Keratinocyte (primary cell): ENCODE measurements around the gene CSMD2. TPM values are rescaled to one million over a fixed set of nuclear protein-coding genes. Genes with fewer than 3 reads are reported as not detected.

Source experiments
- DNase-seq: peaks from one replicate; pipeline ENCODE4 v3.0.0-alpha.2; 2011; ENCODE audit warnings: low read depth, missing footprints, low spot score
- FAIRE-seq: peaks from 2 replicates; lab custom pipeline; 2011; peaks lifted over from hg19 to GRCh38; lab: Jason Lieb, UNC
- H2AFZ ChIP-seq: 2 replicates; pipeline ENCODE4 v1.6.0; 2012; ENCODE audit warnings: low read length, control low read depth, inconsistent platforms; ENCODE audit not compliant: control insufficient read depth
- H3K27ac ChIP-seq: 2 replicates; pipeline ENCODE4 v1.5.1; 2011; ENCODE audit warnings: low read length; ENCODE audit not compliant: control insufficient read depth, insufficient read depth
- H3K27me3 ChIP-seq: 3 replicates; pipeline ENCODE4 v1.6.0; 2011; ENCODE audit warnings: low read length; ENCODE audit not compliant: control insufficient read depth, insufficient read depth; ENCODE audit errors: extremely low read depth
- H3K36me3 ChIP-seq, 2 experiments: 2 replicates in 1 of 2; 3 replicates in 1 of 2; pipeline ENCODE4 v1.5.1; 2011; ENCODE audit warnings: low read length in 2 of 2, mild to moderate bottlenecking in 1 of 2; ENCODE audit not compliant: control insufficient read depth in 2 of 2, insufficient read depth in 2 of 2; ENCODE audit errors: extremely low read depth in 1 of 2
- H3K4me1 ChIP-seq: 3 replicates; pipeline ENCODE4 v1.5.1; 2011; ENCODE audit warnings: low read length; ENCODE audit not compliant: control insufficient read depth, insufficient read depth; ENCODE audit errors: extremely low read depth
- H3K4me2 ChIP-seq: 3 replicates; pipeline ENCODE4 v1.6.0; 2011; ENCODE audit warnings: low read depth, low read length; ENCODE audit not compliant: control insufficient read depth, insufficient read depth; ENCODE audit errors: extremely low read depth
- H3K4me3 ChIP-seq, 3 experiments: fragments of 200-600 bp in 1 of 3; sonication (generic) in 1 of 3; 2 replicates in 2 of 3; 3 replicates in 1 of 3; pipeline ENCODE4 v1.5.1; 2011 to 2016; ENCODE audit warnings: low read length in 3 of 3, mild to moderate bottlenecking in 3 of 3, control low read depth in 2 of 3, inconsistent platforms in 1 of 3, low read depth in 1 of 3, mixed read lengths in 1 of 3, mixed run types in 1 of 3, moderate library complexity in 1 of 3; ENCODE audit not compliant: control insufficient read depth in 2 of 3, insufficient read depth in 2 of 3; ENCODE audit errors: extremely low read depth in 1 of 3
- H3K79me2 ChIP-seq: 2 replicates; pipeline ENCODE4 v1.6.0; 2012; ENCODE audit warnings: low read length; ENCODE audit not compliant: control insufficient read depth, insufficient read depth
- H3K9ac ChIP-seq: 3 replicates; pipeline ENCODE4 v1.6.0; 2011; ENCODE audit warnings: low read length; ENCODE audit not compliant: control insufficient read depth, insufficient read depth; ENCODE audit errors: extremely low read depth
- H3K9me1 ChIP-seq: 3 replicates; pipeline ENCODE4 v1.6.0; 2011; ENCODE audit warnings: low read length; ENCODE audit not compliant: control insufficient read depth, insufficient read depth; ENCODE audit errors: extremely low read depth
- H3K9me3 ChIP-seq: 2 replicates; pipeline ENCODE4 v1.5.1; 2012; ENCODE audit warnings: low read depth, low read length; ENCODE audit not compliant: control insufficient read depth
- H4K20me1 ChIP-seq: 3 replicates; pipeline ENCODE4 v1.6.0; 2011; ENCODE audit warnings: low read length; ENCODE audit not compliant: control insufficient read depth, insufficient read depth; ENCODE audit errors: extremely low read depth
- EZH2 ChIP-seq: IDR thresholded peaks from one replicate; pipeline ENCODE4 v1.6.1; 2012; ENCODE audit warnings: inconsistent platforms, mild to moderate bottlenecking, low read length, moderate library complexity
- dilution Hi-C: fragments of 300-500 bp; cut with MboI; formaldehyde crosslinking; loops from one replicate; pipeline ENCODE4 v1.7.0; 2020; ENCODE audit warnings: low sequenced_read_pairs; ENCODE audit not compliant: extremely low pct_ligation_motif_present
- polyA plus RNA-seq, 5 experiments: library from polyadenylated mRNA; depleted of rRNA in 3 of 5; stranded (reverse) in 3 of 5; stranded (forward) in 1 of 5; unstranded in 1 of 5; fragments of >200 nt; gene quantifications; 1 replicate in 1 of 5; 2 replicates in 3 of 5; 3 replicates in 1 of 5; pipeline versions ENCODE4 v1.2.1 to v1.2.3, GENCODE V29; 2011 to 2012; ENCODE audit warnings: missing spikeins in 2 of 5, low read depth in 1 of 5, low replicate concordance in 1 of 5
- TF ChIP-seq, protein P1 (sequence below), 3 experiments: IDR thresholded peaks in 1 of 3; conservative IDR thresholded peaks in 1 of 3; optimal IDR thresholded peaks in 1 of 3; 2 replicates in 2 of 3; 3 replicates in 1 of 3; pipeline versions ENCODE3 to v1.5.1; 2011; ENCODE audit warnings: low read length in 3 of 3, mild to moderate bottlenecking in 3 of 3, moderate library complexity in 2 of 3, control low read depth in 1 of 3, inconsistent platforms in 1 of 3; ENCODE audit not compliant: insufficient read depth in 2 of 3; ENCODE audit errors: extremely low read depth in 1 of 3

CSMD2 gene
- polyA plus RNA-seq, 1 donor (not counting 4 experiments of a cell fraction or from before 2014, with no cell fraction given): 2.0 TPM

DNA sequence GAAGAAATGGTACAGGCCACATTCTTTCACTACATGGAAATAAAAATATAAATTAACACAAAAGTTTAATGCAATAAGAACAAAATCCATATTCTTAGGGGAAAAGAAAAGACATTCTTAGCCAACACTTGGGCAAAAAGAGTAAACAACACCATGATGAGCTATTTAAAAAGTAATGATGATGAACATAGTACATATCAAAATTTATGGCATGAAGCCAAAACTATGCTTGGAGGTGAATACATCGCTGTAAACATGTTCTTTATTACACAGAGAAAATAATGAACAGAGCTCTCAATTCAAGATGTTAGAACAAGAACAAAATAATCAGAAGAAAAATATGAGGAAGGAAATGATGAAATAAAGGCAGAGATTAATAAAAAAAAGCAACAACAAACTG is 534.3 kb downstream of the CSMD2 start:
- dilution Hi-C loops: no loop called here
- Histone ChIP-seq H3K27me3 (no peaks in the 10 kb centered on the region), H3K4me1 (no peaks in the 10 kb centered on the region), H3K79me2 (no peaks in the 10 kb centered on the region), H3K27ac (no peak overlapping the region), H3K9me1 (no peaks in the 10 kb centered on the region), H3K9me3 (no peaks in the 10 kb centered on the region), H3K4me2 (no peak overlapping the region), H2AFZ (no peak overlapping the region), H3K36me3 (no peaks in the 10 kb centered on the region), H3K4me3 (no peak overlapping the region), H4K20me1 (no peaks in the 10 kb centered on the region), H3K9ac (no peak overlapping the region)
- no peak for DNase-seq
- no peak for FAIRE-seq
- TF ChIP-seq, protein P1, sequence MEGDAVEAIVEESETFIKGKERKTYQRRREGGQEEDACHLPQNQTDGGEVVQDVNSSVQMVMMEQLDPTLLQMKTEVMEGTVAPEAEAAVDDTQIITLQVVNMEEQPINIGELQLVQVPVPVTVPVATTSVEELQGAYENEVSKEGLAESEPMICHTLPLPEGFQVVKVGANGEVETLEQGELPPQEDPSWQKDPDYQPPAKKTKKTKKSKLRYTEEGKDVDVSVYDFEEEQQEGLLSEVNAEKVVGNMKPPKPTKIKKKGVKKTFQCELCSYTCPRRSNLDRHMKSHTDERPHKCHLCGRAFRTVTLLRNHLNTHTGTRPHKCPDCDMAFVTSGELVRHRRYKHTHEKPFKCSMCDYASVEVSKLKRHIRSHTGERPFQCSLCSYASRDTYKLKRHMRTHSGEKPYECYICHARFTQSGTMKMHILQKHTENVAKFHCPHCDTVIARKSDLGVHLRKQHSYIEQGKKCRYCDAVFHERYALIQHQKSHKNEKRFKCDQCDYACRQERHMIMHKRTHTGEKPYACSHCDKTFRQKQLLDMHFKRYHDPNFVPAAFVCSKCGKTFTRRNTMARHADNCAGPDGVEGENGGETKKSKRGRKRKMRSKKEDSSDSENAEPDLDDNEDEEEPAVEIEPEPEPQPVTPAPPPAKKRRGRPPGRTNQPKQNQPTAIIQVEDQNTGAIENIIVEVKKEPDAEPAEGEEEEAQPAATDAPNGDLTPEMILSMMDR (optimal IDR thresholded peaks at IDR 0.05 in 1 of 3, IDR thresholded peaks at IDR 0.05 in 1 of 3, conservative IDR thresholded peaks at IDR 0.05 in 1 of 3; ENCODE audit: extremely low read depth in 1 of 3, insufficient read depth in 2 of 3, low read length in 3 of 3): no peak
- no peak for TF ChIP-seq EZH2

DNA sequence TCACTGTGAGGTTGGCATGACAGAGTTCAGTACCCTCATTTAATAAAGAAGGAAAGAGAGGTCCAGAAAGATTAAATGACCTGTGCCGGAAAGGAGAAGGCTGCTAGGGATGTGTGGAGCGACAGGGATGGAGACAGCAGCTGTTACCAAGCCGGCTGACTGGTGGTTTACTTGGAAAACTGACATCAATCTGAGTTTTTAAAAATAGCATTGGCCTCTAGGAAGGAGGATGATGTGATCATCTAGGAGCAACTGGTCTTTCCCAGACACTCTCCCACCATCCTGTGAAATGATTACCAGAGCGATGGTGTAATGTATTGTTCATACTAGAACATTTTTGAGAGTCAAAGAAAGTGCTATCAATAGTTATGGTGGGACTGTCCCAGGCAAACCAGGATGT is 538.2 kb downstream of the CSMD2 start:
- TF ChIP-seq, protein P1 (optimal IDR thresholded peaks at IDR 0.05 in 1 of 3, IDR thresholded peaks at IDR 0.05 in 1 of 3, conservative IDR thresholded peaks at IDR 0.05 in 1 of 3; ENCODE audit: extremely low read depth in 1 of 3, insufficient read depth in 2 of 3, low read length in 3 of 3): no peak
- TF ChIP-seq EZH2: no peak
- Histone ChIP-seq H3K27ac (no peak overlapping the region), H2AFZ (no peak overlapping the region), H3K36me3 (no peaks in the 10 kb centered on the region), H3K4me2 (no peak overlapping the region), H3K9ac (no peak overlapping the region), H3K4me3 (no peak overlapping the region), H3K9me1 (no peaks in the 10 kb centered on the region), H3K79me2 (no peaks in the 10 kb centered on the region), H3K4me1 (no peaks in the 10 kb centered on the region), H3K27me3 (no peaks in the 10 kb centered on the region), H4K20me1 (no peaks in the 10 kb centered on the region), H3K9me3 (no peaks in the 10 kb centered on the region)
- FAIRE-seq (no peak), DNase-seq (no peak)
- dilution Hi-C loops: no loop called here
